ENCODE results near the gene MYH14. TPM values are rescaled to one million over a fixed set of nuclear protein-coding genes. Genes with fewer than 3 reads are reported as not detected.
"Not testable (repeated sequence)": the region's sequence is repeated elsewhere in the genome, so short reads cannot be mapped to it uniquely, and the experiment has no call there.

Gene MYH14
- polyA plus RNA-seq, 3 donors, result not detected

DNA sequence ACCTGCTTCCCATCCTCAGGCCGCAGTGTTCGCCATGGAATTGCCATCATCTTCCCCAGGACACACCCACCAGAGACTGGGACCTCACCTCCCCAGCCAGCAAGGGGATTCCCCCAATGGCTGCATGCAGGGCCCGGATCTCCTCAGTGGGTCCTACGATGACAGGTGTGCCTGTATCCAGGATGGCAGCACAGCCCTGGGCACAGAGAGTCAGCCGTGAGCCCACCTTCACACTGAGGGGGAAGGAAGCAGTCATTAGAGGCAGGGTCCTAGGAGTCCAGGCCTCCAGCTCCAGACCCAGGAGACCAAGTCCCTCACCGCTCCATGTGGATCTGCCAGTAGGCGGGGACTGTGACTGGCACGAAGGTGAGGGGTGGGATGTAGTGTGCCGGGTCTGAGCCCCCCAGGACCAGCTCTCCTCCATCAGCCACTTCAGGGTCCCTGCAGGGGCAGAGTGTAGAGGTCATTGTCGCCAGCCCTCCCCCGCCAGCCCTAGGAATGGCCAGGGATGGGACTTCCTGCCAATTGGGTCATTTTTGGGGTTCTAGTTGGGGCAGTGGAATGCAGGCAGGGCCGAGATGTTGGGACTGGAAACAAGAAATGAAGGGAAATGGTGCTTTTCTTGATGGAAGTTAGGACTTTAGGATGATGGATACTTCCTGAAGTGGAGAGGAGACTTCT, 131.5 kb downstream of the MYH14 start:
- Histone ChIP-seq H3K79me2 (ENCODE audit: insufficient read depth, low read length) (peaks cover 45% of the 10 kb centered on the region), H3K27ac (ENCODE audit: low read depth in 1 of 2, low read length in 2 of 2) (no peak overlapping the region), H4K20me1 (ENCODE audit: insufficient read depth, low read length) (peaks cover 61% of the 10 kb centered on the region), H3K4me1 (ENCODE audit: control insufficient read depth in 1 of 2, insufficient read depth in 2 of 2, low read length in 2 of 2) (peaks cover 83 to 91% of the 10 kb centered on the region in 2 donors), H3K9ac (ENCODE audit: insufficient read depth, low read length, poor library complexity, severe bottlenecking) (no peak overlapping the region), H3K36me3 (replicated peaks in 1 of 2; ENCODE audit: control insufficient read depth in 1 of 2, insufficient read depth in 2 of 2, low read length in 2 of 2) (peaks cover 39 to 55% of the 10 kb centered on the region in 2 donors), H3K9me3 (replicated peaks in 1 of 2; ENCODE audit: control insufficient read depth in 1 of 2, insufficient read depth in 1 of 2, low read length in 2 of 2) (no peaks in the 10 kb centered on the region), H2AFZ (ENCODE audit: insufficient read depth, low read depth, low read length, poor library complexity, severe bottlenecking) (no peak overlapping the region), H3K4me2 (replicated peaks; ENCODE audit: extremely low read depth, low read length, poor library complexity, severe bottlenecking) (no peak overlapping the region), H3K4me3 (replicated peaks in 1 of 3; ENCODE audit: low read depth in 2 of 3, low read length in 3 of 3) (no peak overlapping the region), H3K27me3 (ENCODE audit: control insufficient read depth in 2 of 2, insufficient read depth in 2 of 2, low read length in 2 of 2) (no peaks in the 10 kb centered on the region)
- TF ChIP-seq CTCF (IDR thresholded peaks at IDR 0.05), result no peak
- Mint-ChIP-seq H3K9me3 (peaks cover 0 to 16% (median 8%) of the 10 kb centered on the region in 7 donors), H3K36me3 (peaks cover 41 to 58% of the 10 kb centered on the region in 2 donors), H3K27ac (peak overlapping the region in 4 of 7 donors; percentile 6 to 94 (median 64)), H3K4me3 (no peak overlapping the region), H3K27me3 (ENCODE audit: low read depth in 3 of 3) (peaks cover 1 to 10% (median 9%) of the 10 kb centered on the region in 3 donors), H3K4me1 (peaks cover 73% of the 10 kb centered on the region)
- intact Hi-C loops (cut with micrococcal nuclease), result no loop called here
- WGBS (ENCODE audit: insufficient coverage), result 99% methylated on average over 8 of the region's 12 CpGs
- DNase-seq, result no peak

DNA sequence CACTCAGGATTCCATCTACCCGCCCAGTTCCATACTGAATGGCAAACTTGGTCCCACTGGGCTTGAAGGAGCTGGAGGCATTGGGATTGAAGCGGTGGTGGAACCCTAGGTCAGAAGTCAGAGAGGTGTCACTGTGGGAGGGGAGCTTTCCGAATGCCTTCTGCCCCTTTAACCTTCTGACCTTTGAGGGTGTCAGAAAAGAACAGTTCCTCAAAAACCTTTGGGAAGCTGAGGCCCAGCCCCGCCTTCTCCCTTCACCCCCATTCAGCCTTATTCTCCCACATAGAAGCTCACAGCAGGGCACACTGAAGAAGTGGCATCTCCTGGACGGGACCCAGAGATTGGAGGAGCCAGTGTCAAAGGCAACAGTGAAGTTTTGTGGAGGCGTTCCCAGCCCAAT, 133.6 kb downstream of the MYH14 start:
- Mint-ChIP-seq H3K36me3 (peaks cover 43 to 62% of the 10 kb centered on the region in 2 donors), H3K4me1 (peaks cover 74% of the 10 kb centered on the region), H3K27ac (peak overlapping the region in 4 of 7 donors; percentile 11 to 69 (median 52)), H3K4me3 (peak overlapping the region in 1 of 2 donors; percentile 16)
- H3K27me3 ChIP-seq (ENCODE audit: control insufficient read depth in 2 of 2, insufficient read depth in 2 of 2, low read length in 2 of 2); H3K4me2 ChIP-seq (replicated peaks; ENCODE audit: extremely low read depth, low read length, poor library complexity, severe bottlenecking); intact Hi-C loops (cut with micrococcal nuclease); H2AFZ ChIP-seq (ENCODE audit: insufficient read depth, low read depth, low read length, poor library complexity, severe bottlenecking); H3K9me3 ChIP-seq (replicated peaks in 1 of 2; ENCODE audit: control insufficient read depth in 1 of 2, insufficient read depth in 1 of 2, low read length in 2 of 2); H3K27me3 Mint-ChIP-seq (ENCODE audit: low read depth in 3 of 3); H3K9me3 Mint-ChIP-seq; DNase-seq; H3K9ac ChIP-seq (ENCODE audit: insufficient read depth, low read length, poor library complexity, severe bottlenecking): not testable (repeated sequence)
- Histone ChIP-seq H3K36me3 (replicated peaks in 1 of 2; ENCODE audit: control insufficient read depth in 1 of 2, insufficient read depth in 2 of 2, low read length in 2 of 2) (peaks cover 39 to 55% of the 10 kb centered on the region in 2 donors), H3K79me2 (ENCODE audit: insufficient read depth, low read length) (peaks cover 62% of the 10 kb centered on the region), H3K27ac (ENCODE audit: low read depth in 1 of 2, low read length in 2 of 2) (peak overlapping the region in 1 of 2 donors; percentile 26), H3K4me3 (replicated peaks in 1 of 3; ENCODE audit: low read depth in 2 of 3, low read length in 3 of 3) (peak overlapping the region in 1 of 3 experiments; percentile 8), H4K20me1 (ENCODE audit: insufficient read depth, low read length) (peaks cover 79% of the 10 kb centered on the region), H3K4me1 (ENCODE audit: control insufficient read depth in 1 of 2, insufficient read depth in 2 of 2, low read length in 2 of 2) (peaks cover 87 to 94% of the 10 kb centered on the region in 2 donors)
- 67% methylated on average over 2 of the region's 6 CpGs for WGBS (ENCODE audit: insufficient coverage)

All from CD14-positive monocyte (primary cell).